ENCODE results near the gene ARPP21.
"Not testable (repeated sequence)": the region's sequence is repeated elsewhere in the genome, so short reads cannot be mapped to it uniquely, and the experiment has no call there.

The ARPP21 gene

GRCh38 chr3:35616346-35616745 lies 23.0 kb upstream of the ARPP21 start:
- no peak overlapping the region for H3K4me2 ChIP-seq
- no peak overlapping the region for H3K27ac ChIP-seq
- H3K9ac ChIP-seq = no peak overlapping the region
- no peaks in the 10 kb centered on the region for H3K36me3 ChIP-seq (ENCODE audit: insufficient read depth)
- H3K27me3 ChIP-seq (ENCODE audit: insufficient read depth, low read depth) = no peaks in the 10 kb centered on the region
- no peaks in the 10 kb centered on the region for H3K79me2 ChIP-seq (ENCODE audit: insufficient read depth, low read depth)
- no peak overlapping the region for H2AFZ ChIP-seq (ENCODE audit: low read depth)
- no peak for TF ChIP-seq CTCF (conservative IDR thresholded peaks at IDR 0.05; ENCODE audit: low read depth, low read length)
- H3K4me3 ChIP-seq (IDR thresholded peaks at IDR 0.05; ENCODE audit: insufficient read depth, low read depth, low read length) = no peak overlapping the region
- H4K20me1 ChIP-seq (ENCODE audit: insufficient read depth) = no peaks in the 10 kb centered on the region
- H3K4me1 ChIP-seq (ENCODE audit: low read depth, poor library complexity, severe bottlenecking) = no peaks in the 10 kb centered on the region

GRCh38 chr3:35617370-35617769 lies 22.0 kb upstream of the ARPP21 start:
- H3K27me3 ChIP-seq (ENCODE audit: insufficient read depth, low read depth) = no peaks in the 10 kb centered on the region
- no peak overlapping the region for H3K27ac ChIP-seq
- no peak overlapping the region for H3K9ac ChIP-seq
- H2AFZ ChIP-seq (ENCODE audit: low read depth) = no peak overlapping the region
- no peak for TF ChIP-seq CTCF (conservative IDR thresholded peaks at IDR 0.05; ENCODE audit: low read depth, low read length)
- H3K4me1 ChIP-seq (ENCODE audit: low read depth, poor library complexity, severe bottlenecking) = no peaks in the 10 kb centered on the region
- no peaks in the 10 kb centered on the region for H3K79me2 ChIP-seq (ENCODE audit: insufficient read depth, low read depth)
- no peak overlapping the region for H3K4me2 ChIP-seq
- no peaks in the 10 kb centered on the region for H3K36me3 ChIP-seq (ENCODE audit: insufficient read depth)
- H4K20me1 ChIP-seq (ENCODE audit: insufficient read depth) = no peaks in the 10 kb centered on the region
- no peak overlapping the region for H3K4me3 ChIP-seq (IDR thresholded peaks at IDR 0.05; ENCODE audit: insufficient read depth, low read depth, low read length)

- H3K4me2 ChIP-seq; H3K27me3 ChIP-seq (ENCODE audit: insufficient read depth, low read depth); H3K36me3 ChIP-seq (ENCODE audit: insufficient read depth); H4K20me1 ChIP-seq (ENCODE audit: insufficient read depth); H3K79me2 ChIP-seq (ENCODE audit: insufficient read depth, low read depth); H3K4me3 ChIP-seq (IDR thresholded peaks at IDR 0.05; ENCODE audit: insufficient read depth, low read depth, low read length); H3K9ac ChIP-seq; H3K27ac ChIP-seq; H2AFZ ChIP-seq (ENCODE audit: low read depth); H3K4me1 ChIP-seq (ENCODE audit: low read depth, poor library complexity, severe bottlenecking): not testable (repeated sequence)
Observed at GRCh38 chr3:35620238-35620637, 19.1 kb upstream of the ARPP21 start.

- Histone ChIP-seq H3K9ac (no peak overlapping the region), H3K4me2 (no peak overlapping the region), H3K27ac (no peak overlapping the region), H2AFZ (ENCODE audit: low read depth) (no peak overlapping the region), H3K27me3 (ENCODE audit: insufficient read depth, low read depth) (no peaks in the 10 kb centered on the region), H3K36me3 (ENCODE audit: insufficient read depth) (no peaks in the 10 kb centered on the region), H3K79me2 (ENCODE audit: insufficient read depth, low read depth) (no peaks in the 10 kb centered on the region), H4K20me1 (ENCODE audit: insufficient read depth) (no peaks in the 10 kb centered on the region), H3K4me3 (IDR thresholded peaks at IDR 0.05; ENCODE audit: insufficient read depth, low read depth, low read length) (no peak overlapping the region), H3K4me1 (ENCODE audit: low read depth, poor library complexity, severe bottlenecking) (no peaks in the 10 kb centered on the region)
- TF ChIP-seq CTCF (conservative IDR thresholded peaks at IDR 0.05; ENCODE audit: low read depth, low read length) = no peak
Observed at GRCh38 chr3:35624698-35625097, 14.6 kb upstream of the ARPP21 start.

- H3K9ac ChIP-seq = no peak overlapping the region
- H3K4me1 ChIP-seq (ENCODE audit: low read depth, poor library complexity, severe bottlenecking) = no peaks in the 10 kb centered on the region
- no peaks in the 10 kb centered on the region for H3K79me2 ChIP-seq (ENCODE audit: insufficient read depth, low read depth)
- no peaks in the 10 kb centered on the region for H3K27me3 ChIP-seq (ENCODE audit: insufficient read depth, low read depth)
- H3K4me3 ChIP-seq (IDR thresholded peaks at IDR 0.05; ENCODE audit: insufficient read depth, low read depth, low read length) = no peak overlapping the region
- no peak overlapping the region for H3K4me2 ChIP-seq
- H4K20me1 ChIP-seq (ENCODE audit: insufficient read depth) = no peaks in the 10 kb centered on the region
- no peak overlapping the region for H3K27ac ChIP-seq
- TF ChIP-seq CTCF (conservative IDR thresholded peaks at IDR 0.05; ENCODE audit: low read depth, low read length) = no peak
- H2AFZ ChIP-seq (ENCODE audit: low read depth) = no peak overlapping the region
- H3K36me3 ChIP-seq (ENCODE audit: insufficient read depth) = no peaks in the 10 kb centered on the region
Observed at GRCh38 chr3:35633332-35634124, 5.8 kb upstream of the ARPP21 start.

Measured in KMS-11 (cell line).